Stomach (tissue), 9 donors: ENCODE results near the gene ARHGAP24. TPM values are rescaled to one million over a fixed set of nuclear protein-coding genes. Genes with fewer than 3 reads are reported as not detected.

ENCODE experiments used
- DNase-seq, 2 donors: peaks; one replicate each; pipeline versions ENCODE4 v3.0.0 to v3.0.0-alpha.2; 2013 to 2019
- H3K27ac ChIP-seq, 5 donors: fragments of 200-600 bp in 4 of 5; sonication (generic) in 4 of 5; one replicate each; pipeline ENCODE4 v1.5.1; 2013 to 2019; ENCODE audit warnings: mild to moderate bottlenecking in 1 of 5, moderate library complexity in 1 of 5
- H3K27me3 ChIP-seq, 3 donors: fragments of 200-600 bp; sonication (generic); one replicate each; pipeline ENCODE4 v1.5.1; 2017 to 2019; ENCODE audit warnings: mixed run types in 1 of 3
- H3K36me3 ChIP-seq, 4 donors: fragments of 200-600 bp; sonication (generic); 1 replicate in 3 of 4; 2 replicates in 1 of 4; pipeline ENCODE4 v1.5.1; 2016 to 2019
- H3K4me1 ChIP-seq, 4 donors: fragments of 200-600 bp; sonication (generic); one replicate each; pipeline ENCODE4 v1.5.1; 2016 to 2019
- H3K4me3 ChIP-seq, 4 donors: fragments of 200-600 bp; sonication (generic) in 3 of 4; one replicate each; pipeline ENCODE4 v1.5.1; 2016 to 2019; ENCODE audit warnings: mild to moderate bottlenecking in 1 of 4
- H3K9me3 ChIP-seq, 4 donors: fragments of 200-600 bp; sonication (generic); one replicate each; pipeline ENCODE4 v1.5.1; 2016 to 2019
- EP300 ChIP-seq: sonication (generic); formaldehyde crosslinking; IDR thresholded peaks from one replicate; pipeline ENCODE4 v1.6.1; 2017; ENCODE audit warnings: antibody characterized with exemption
- POLR2A ChIP-seq, 4 donors: fragments of 450-650 bp; IDR thresholded peaks; one replicate each; pipeline ENCODE4 v1.6.1; 2016; ENCODE audit warnings: antibody characterized with exemption in 4 of 4, control low read depth in 2 of 4, mild to moderate bottlenecking in 1 of 4, moderate library complexity in 1 of 4
- POLR2AphosphoS5 ChIP-seq, 3 donors: sonication (generic); formaldehyde crosslinking; IDR thresholded peaks; one replicate each; pipeline ENCODE4 v1.6.1; 2016; ENCODE audit warnings: antibody characterized with exemption in 3 of 3
- WGBS, 5 donors: extraction: QIAGEN DNeasy Blood & Tissue Kit in 3 of 5; methylation state at CpG; one replicate each; pipeline versions ENCODE4 v1.1.5 to v1.1.7; 2013 to 2018; 5-methylcytosine and 5-hydroxymethylcytosine counted together
- intact Hi-C: fragments of 100-400 bp; cut with DNase I; formaldehyde crosslinking; loops from one replicate; pipeline ENCODE4 v1.15.1; 2023; ENCODE audit warnings: low total_unique reads
- polyA plus RNA-seq, 3 donors: library from polyadenylated mRNA; stranded (reverse); fragments of 200-250 nt; gene quantifications; one replicate each; pipeline ENCODE4 v1.2.3, GENCODE V29; 2013
- total RNA-seq, 5 donors: library from RNA; depleted of rRNA; stranded (reverse); fragments of >200 nt; gene quantifications; one replicate each; pipeline versions ENCODE4 v1.1.0 to v1.2.3, GENCODE V29; 2014 to 2016
- TF ChIP-seq, protein P1 (sequence below), 7 experiments: fragments of 450-650 bp in 4 of 7; fragments of 200-600 bp in 3 of 7; sonication (generic) in 3 of 7; IDR thresholded peaks; one replicate each; pipeline ENCODE4 v1.5.1; 2016 to 2019; ENCODE audit warnings: antibody characterized with exemption in 7 of 7, control low read depth in 2 of 7, mild to moderate bottlenecking in 1 of 7
- donor health status: healthy with polysubstance abuse.
- donor health status: Bipolar disorder and iron deficiency.
- donor health status: healthy.

The ARHGAP24 gene
- total and polyA plus RNA-seq, 8 donors: 6.4 to 152 (median 33.5) TPM

DNA sequence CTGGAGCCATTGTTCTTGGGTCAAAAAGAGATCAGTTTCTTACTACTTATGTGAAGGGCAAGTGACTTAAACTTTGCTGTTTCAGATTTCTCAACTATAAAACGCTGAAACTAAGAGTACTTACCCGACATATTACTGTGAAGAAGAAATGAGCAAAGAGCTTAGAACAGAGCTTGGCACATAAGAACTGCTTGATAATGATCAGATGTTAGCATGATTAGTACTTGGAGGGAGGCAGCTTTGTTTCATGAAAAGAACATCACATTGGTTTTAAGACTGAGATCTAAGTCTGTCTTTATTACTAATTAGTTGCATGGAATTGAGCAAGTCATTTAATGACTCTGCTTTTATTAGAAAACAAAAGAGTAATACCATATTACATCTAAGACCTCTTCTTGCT, 169.1 kb downstream of the ARHGAP24 start:
- 70 to 86% (median 83%) methylated on average over 2 of the region's 2 CpGs for WGBS, 5 donors
- intact Hi-C loops: no loop called here
- Histone ChIP-seq H3K27ac (no peak overlapping the region), H3K9me3 (no peaks in the 10 kb centered on the region), H3K4me3 (no peak overlapping the region), H3K36me3 (no peaks in the 10 kb centered on the region), H3K4me1 (no peaks in the 10 kb centered on the region), H3K27me3 (no peaks in the 10 kb centered on the region)
- no peak for TF ChIP-seq POLR2AphosphoS5 (IDR thresholded peaks at IDR 0.05)
- TF ChIP-seq, protein P1, sequence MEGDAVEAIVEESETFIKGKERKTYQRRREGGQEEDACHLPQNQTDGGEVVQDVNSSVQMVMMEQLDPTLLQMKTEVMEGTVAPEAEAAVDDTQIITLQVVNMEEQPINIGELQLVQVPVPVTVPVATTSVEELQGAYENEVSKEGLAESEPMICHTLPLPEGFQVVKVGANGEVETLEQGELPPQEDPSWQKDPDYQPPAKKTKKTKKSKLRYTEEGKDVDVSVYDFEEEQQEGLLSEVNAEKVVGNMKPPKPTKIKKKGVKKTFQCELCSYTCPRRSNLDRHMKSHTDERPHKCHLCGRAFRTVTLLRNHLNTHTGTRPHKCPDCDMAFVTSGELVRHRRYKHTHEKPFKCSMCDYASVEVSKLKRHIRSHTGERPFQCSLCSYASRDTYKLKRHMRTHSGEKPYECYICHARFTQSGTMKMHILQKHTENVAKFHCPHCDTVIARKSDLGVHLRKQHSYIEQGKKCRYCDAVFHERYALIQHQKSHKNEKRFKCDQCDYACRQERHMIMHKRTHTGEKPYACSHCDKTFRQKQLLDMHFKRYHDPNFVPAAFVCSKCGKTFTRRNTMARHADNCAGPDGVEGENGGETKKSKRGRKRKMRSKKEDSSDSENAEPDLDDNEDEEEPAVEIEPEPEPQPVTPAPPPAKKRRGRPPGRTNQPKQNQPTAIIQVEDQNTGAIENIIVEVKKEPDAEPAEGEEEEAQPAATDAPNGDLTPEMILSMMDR (IDR thresholded peaks at IDR 0.05): no peak
- TF ChIP-seq EP300: no peak
- TF ChIP-seq POLR2A (IDR thresholded peaks at IDR 0.05): no peak
- DNase-seq: no peak

- H3K27me3 ChIP-seq: no peaks in the 10 kb centered on the region
- H3K36me3 ChIP-seq: no peaks in the 10 kb centered on the region
- 87 to 95% (median 92%) methylated on average over 4 of the region's 4 CpGs for WGBS, 5 donors
- H3K4me1 ChIP-seq: no peaks in the 10 kb centered on the region
- no peak overlapping the region for H3K27ac ChIP-seq
- TF ChIP-seq POLR2AphosphoS5 (IDR thresholded peaks at IDR 0.05) (no peak), POLR2A (IDR thresholded peaks at IDR 0.05) (no peak), EP300 (no peak)
- TF ChIP-seq, protein P1 (IDR thresholded peaks at IDR 0.05): no peak
- H3K4me3 ChIP-seq: no peak overlapping the region
- intact Hi-C loops: no loop called here
- DNase-seq: no peak
- H3K9me3 ChIP-seq: no peaks in the 10 kb centered on the region
These were observed 176.0 kb downstream of the ARHGAP24 start for GRCh38 chr4:85650908-85651307.

DNA sequence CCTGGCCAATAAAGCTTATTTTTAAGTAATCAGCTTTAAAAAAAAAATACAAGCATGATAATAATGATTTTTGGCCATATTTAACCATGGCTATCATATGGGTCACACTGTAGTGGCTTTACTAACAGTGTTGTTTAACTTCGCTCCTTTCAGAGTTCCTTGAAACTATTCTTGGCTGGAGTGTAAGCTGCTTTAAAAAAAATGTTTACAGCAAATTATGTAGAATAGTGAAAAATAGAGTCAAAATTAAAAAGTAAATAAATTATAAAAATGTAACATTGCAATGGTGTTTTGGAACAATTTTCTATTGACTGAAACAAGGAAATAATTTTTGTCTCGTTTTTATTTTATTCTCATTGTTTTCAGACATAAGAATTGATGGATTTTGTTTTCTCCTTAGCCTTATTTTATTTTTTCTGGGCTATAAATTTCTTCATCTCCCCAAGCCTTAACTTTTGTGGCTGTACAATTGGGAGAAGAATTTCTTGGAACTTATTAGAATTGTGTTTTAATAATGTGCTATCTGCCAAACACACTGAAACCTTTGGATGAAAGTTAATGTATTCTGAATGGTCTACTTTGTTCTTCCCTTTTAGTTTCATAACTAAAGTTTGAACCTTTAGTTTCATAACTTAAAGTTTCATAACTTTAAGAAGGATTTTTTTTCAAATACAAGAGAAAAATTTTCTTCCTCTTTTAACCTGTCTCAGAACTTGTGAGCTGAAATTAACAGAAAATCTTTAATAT, 182.0 kb downstream of the ARHGAP24 start:
- Histone ChIP-seq H3K27me3 (no peaks in the 10 kb centered on the region), H3K4me3 (no peak overlapping the region), H3K4me1 (peaks cover 0 to 7% (median 0%) of the 10 kb centered on the region in 4 donors), H3K36me3 (no peaks in the 10 kb centered on the region), H3K9me3 (no peaks in the 10 kb centered on the region), H3K27ac (no peak overlapping the region)
- TF ChIP-seq POLR2A (IDR thresholded peaks at IDR 0.05): no peak
- TF ChIP-seq, protein P1 (IDR thresholded peaks at IDR 0.05): no peak
- TF ChIP-seq POLR2AphosphoS5 (IDR thresholded peaks at IDR 0.05): no peak
- no peak for TF ChIP-seq EP300
- WGBS, 5 donors: 83 to 91% (median 86%) methylated on average over 2 of the region's 2 CpGs
- DNase-seq: no peak
- intact Hi-C loops: no loop called here

DNA sequence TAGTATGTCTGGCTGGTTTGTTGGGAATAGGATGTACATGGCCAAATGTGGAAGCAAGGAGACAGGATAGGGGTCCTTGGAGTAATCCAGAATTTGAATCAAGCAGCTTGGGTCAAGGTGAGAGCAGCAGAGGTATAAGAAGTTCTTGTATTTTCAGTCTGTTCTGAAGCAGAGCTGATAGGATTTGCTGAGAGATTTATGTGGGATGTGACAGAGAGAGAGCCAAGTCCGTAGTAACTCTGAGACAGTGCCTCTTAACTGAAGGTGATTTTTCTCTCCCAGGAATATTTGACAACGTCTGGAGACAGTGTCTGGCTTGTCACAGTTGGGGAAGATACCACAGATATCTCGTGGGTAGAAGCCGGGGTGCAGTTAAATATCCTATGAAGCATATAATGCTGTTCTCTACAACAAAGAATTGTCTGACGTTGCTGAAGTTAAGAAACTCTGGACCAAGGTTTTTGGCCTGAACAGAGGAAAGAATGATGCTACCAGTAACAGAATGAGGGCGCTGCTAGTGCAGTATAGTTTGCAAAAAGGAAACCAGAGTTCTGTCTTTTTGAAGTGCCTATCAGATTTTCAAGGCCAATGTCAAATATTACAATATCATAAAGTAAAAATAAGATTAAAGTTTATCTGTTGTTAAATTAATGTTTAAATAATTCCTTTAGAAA, 184.0 kb downstream of the ARHGAP24 start:
- Histone ChIP-seq H3K36me3 (no peaks in the 10 kb centered on the region), H3K27ac (no peak overlapping the region), H3K4me1 (peaks cover 0 to 7% (median 0%) of the 10 kb centered on the region in 4 donors), H3K4me3 (no peak overlapping the region), H3K27me3 (no peaks in the 10 kb centered on the region), H3K9me3 (no peaks in the 10 kb centered on the region)
- WGBS, 5 donors: 68 to 82% (median 81%) methylated on average over 6 of the region's 6 CpGs
- intact Hi-C loops: no loop called here
- DNase-seq: no peak
- TF ChIP-seq POLR2A (IDR thresholded peaks at IDR 0.05): no peak
- no peak for TF ChIP-seq POLR2AphosphoS5 (IDR thresholded peaks at IDR 0.05)
- TF ChIP-seq, protein P1 (IDR thresholded peaks at IDR 0.05): no peak
- no peak for TF ChIP-seq EP300
